NCI-H1105 (cell line): ENCODE results near the gene F2RL2.
"Not testable (repeated sequence)": the region's sequence is repeated elsewhere in the genome, so short reads cannot be mapped to it uniquely, and the experiment has no call there.

Experiments used
- DNase-seq: peaks from one replicate; lab custom pipeline; 2025; lab: John Stamatoyannopoulos, UW

F2RL2 gene

DNA sequence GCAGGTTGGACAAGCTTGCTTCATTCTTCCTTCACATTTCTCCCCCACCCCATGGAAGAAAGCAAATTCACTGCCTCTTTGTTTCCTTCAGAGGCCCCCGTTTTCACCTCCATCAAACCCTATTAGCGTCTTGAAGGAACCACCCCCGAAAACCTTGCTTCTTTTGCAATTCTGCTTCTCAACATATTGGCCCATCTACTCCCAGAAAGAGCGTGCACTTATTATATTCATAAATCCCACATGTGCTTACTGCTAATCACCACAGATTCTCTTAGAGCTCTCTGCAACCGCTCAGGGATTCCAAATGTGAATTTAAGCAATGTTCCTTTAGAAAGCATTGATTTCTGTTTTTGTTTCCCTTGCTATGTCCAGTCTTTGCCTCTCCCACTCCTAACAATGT, 1.1 kb downstream of the F2RL2 start:
- DNase-seq, result no peak

- DNase-seq, result no peak
Measured at GRCh38 chr5:76620166-76620565, 3.0 kb downstream of the F2RL2 start.

DNA sequence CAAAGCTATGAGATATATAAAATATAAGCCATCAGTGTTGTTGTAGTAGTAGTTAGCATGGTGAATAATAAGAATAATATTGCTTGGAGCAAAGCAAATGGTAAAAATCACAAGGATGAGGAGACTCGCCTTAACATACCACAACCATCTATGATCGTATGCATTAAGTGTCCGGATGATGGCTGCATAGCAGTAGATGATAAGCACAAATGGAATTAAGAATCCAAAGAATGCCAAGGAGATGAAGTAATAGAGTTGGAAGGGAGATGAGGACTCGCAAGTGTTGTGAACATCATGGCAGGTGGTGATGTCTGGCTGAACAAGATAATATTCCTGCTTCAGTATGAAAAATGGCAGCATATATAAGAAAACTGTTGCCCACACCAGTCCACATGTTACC, 5.5 kb downstream of the F2RL2 start:
- DNase-seq, result no peak

- DNase-seq, result no peak
Measured at GRCh38 chr5:76617229-76617628, 6.0 kb downstream of the F2RL2 start.

DNA sequence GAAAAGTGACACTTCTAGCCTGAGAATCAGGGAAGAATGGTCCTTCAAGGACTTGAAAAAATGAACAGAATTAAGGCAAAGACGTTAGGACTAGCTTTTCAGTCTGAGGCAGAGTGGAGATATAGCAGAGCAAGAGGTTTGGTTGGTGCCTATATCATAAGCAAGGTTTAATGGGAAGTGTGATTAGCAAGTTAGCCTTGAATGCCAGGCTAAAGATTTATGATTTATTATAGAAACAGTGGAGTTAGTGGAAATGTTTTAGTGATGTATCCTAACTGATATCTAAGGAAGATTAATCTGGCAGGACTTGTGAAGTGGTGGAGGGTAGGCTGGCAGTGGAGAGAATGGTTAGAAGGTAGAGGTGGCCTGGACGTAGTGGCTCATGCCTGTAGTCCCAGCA, 7.0 kb downstream of the F2RL2 start:
- DNase-seq, result no peak

DNA sequence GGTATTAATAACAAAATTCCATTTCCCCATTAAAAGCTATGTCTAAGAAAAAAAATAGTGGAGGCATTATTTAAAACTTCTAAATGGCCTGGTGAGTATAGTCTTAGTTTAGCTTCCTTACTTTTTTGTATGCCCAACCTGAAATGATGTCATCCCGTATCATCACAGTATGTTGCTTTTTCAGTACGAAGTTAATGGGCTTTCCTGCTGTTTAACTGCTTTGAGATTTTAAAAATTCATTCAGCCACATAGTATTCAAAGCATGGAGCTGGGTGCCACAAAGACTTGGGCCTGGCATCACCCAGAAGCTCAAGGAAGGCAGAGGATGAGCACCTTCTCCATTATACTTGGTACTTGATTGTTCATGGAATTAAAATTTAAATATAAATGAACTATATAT, 7.4 kb downstream of the F2RL2 start:
- no peak for DNase-seq

GRCh38 chr5:76612942-76613341, 10.3 kb downstream of the F2RL2 start:
- DNase-seq, result no peak

GRCh38 chr5:76610196-76610595, 13.0 kb downstream of the F2RL2 start:
- no peak for DNase-seq

DNA sequence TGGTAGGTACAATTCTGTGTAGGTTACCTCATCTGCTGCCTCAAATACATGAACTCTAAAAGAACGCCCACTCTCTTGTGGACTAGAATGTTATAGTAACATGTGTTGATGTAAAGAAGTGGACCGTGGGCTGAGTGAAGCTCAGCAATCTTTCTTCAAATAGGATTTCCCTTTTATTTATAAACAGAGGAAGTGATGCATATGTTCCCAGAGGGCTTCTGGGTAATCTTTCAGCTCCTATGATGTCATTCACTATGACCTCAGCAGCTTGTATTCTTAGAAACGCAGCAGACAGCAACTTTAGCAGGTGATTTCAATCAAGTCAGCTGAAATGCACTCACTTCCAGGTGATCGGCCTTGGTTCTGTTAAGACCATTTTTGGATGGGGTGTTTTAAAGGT, 14.4 kb downstream of the F2RL2 start:
- DNase-seq, result no peak

DNA sequence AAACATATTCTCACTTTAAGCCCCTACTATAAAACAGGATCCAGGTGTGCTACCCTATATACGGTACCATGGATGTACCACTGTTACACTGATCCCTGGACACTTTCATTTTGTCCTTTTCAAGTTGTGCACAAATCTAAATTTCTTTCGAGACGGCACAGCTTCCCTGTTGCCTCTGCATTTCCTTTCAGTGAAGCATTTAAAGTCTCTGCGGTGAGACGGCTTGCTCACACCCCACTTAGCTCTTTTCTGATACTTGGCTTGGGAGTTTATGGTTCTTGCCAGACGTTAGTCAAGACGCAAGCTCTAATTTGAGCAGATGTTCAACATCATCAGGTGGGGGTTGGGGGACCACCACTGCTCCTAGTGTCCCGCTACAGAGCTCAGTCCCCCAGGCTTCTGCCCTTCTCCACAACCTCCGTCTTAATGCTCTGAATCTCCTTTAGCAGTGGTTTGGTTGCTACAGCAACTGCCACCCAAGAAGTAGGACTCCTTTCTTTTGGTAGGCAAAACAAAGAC, 15.8 kb downstream of the F2RL2 start:
- no peak for DNase-seq

- no peak for DNase-seq
Measured at GRCh38 chr5:76606701-76607100, 16.5 kb downstream of the F2RL2 start.

- DNase-seq, result no peak
Measured at GRCh38 chr5:76604838-76605237, 18.4 kb downstream of the F2RL2 start.

DNA sequence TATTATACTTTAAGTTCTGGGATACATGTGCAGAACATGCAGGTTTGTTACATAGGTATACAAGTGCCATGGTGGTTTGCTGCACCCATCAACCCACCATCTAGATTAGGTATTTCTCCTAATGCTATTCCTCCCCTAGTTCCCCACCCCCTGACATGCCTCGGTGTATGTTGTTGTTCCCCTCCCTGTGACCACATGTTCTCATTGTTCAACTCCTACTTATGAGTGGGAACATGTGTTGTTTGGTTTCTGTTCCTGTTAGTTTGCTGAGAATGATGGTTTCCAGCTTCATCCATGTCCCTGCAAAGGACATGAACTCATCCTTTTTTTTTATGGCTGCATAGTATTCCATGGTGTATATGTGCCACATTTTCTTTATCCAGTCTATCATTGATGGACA, 19.2 kb downstream of the F2RL2 start:
- DNase-seq, result not testable (repeated sequence)

DNA sequence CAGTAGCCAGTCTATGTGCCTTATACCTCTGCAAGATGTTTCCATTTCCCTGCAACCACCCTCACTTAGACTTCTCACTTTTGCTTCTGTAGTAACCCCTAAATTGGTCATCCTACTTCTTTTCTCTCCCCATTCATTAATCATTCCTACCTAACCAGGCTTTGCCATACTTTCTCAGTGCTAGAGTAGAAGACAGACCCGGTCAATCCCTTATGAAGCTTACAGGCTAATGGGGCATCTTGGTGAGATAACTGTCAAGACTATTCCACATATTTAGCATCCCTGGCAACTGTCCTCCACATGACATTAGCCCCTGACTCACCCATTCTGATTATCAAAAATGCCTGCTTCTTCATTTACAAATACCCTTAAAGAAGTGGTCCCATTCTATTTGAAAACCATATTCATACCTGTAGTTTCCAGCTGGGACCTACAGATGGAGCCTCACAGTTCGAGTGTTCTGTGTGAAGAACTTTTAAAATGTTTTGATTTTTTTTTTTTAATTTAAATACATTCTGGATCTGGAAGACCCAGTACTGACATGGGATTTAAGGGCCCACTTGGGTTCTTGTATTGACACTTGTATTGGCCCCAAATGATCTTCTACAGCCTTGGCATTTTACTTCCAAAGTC, 21.0 kb downstream of the F2RL2 start:
- DNase-seq, result no peak

DNA sequence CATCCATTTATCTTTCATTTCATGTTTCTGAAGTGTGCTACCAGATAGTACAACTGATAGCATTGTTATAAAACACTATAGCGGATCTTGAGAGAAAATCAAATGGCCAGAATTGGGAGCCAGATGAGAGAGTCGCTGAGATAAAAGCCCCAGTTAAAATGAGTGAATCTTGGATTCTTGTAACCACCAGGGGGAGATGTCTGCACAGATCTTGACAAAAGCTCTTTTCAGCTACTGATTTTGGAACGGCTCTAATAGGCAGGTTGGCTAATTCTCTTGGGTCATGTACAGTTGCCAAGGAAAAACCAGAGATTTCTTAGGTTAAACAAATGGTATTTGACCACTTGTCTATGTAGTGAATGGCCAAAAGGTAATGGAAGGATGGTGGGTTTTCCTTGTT, 21.7 kb downstream of the F2RL2 start:
- peak; percentile 26 for DNase-seq

- no peak for DNase-seq
Measured at GRCh38 chr5:76600716-76601115, 22.5 kb downstream of the F2RL2 start.

GRCh38 chr5:76598531-76598930, 24.7 kb downstream of the F2RL2 start:
- DNase-seq, result no peak

DNA sequence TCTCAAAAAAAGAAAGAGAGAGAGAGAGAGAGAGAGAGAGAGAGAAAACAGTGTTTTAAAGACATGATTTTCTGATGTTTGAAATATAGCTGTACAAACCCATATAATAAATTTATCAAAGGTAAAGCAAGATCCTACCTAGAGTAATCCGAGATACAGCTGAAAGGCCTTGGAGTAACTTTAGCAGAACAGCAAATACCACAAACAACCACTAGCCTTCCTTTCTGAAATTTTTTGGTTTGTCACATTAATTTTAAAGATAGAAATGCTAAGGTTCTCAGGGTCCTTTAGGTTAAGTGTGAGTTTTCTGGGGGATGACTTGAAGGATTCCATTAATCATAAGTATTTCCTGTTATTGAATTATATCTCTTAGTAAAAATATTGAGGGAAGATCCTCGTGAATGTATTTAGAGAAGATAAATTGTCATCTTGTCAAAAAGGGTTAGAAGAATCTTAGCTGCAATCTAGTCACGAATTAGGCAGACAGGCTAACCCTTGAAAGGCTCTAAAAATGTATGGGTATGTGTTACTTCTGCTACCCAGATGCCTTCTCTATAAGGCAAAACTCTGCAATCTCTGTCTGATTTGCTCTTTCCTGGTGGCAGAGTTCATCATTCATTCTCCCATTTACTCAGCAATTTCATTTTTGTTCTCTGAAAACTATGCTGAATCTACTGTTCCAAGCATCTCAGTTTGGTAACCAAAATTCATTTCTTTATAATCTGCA, 27.3 kb downstream of the F2RL2 start:
- no peak for DNase-seq

GRCh38 chr5:76594107-76594506, 29.1 kb downstream of the F2RL2 start:
- no peak for DNase-seq

GRCh38 chr5:76592692-76593091, 30.5 kb downstream of the F2RL2 start:
- no peak for DNase-seq

- no peak for DNase-seq
Measured at GRCh38 chr5:76591366-76591765, 31.8 kb downstream of the F2RL2 start.

DNA sequence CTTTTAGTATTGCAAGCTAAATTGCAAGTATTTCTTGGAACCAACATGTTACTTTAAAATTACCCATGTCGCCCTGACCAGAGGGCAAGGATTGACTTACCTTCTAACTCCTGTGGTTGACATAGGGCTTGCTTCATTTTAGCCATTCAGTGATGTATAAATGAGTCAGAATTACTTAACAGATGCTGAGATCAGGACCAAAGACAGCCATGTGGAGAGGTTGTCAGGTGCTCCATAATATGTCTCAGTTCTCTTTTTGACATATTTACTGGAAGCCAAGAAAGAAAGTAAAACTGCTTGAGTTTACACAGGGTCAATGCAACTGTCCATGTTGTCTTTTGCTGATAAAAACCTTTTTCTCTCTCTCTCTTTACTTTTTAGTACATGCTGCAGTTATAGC, 33.2 kb downstream of the F2RL2 start:
- DNase-seq, result no peak

DNA sequence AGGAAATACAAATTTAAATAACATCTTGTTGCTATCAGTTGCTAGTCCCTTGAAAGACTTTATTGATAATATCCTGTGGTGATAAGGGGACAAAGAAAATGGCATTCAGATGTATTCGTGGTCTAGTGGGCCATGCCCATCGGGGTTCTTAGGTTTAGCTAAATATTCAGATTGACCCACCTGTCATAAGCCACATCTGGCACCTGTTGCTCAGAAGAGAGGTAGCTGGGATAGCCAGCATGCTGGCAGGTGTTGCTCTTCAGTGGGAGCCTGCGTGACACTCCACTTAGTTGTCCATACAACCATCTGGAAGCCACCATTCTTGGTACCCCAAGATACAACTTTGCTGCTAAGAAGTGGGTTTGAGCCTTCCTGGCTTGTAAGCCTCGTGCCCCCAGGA, 36.7 kb downstream of the F2RL2 start:
- DNase-seq, result no peak

- DNase-seq, result no peak
Measured at GRCh38 chr5:76585783-76586217, 37.4 kb downstream of the F2RL2 start.
